HG03342 (cell line): Measurements from ENCODE around the gene ISG20.

ENCODE experiments used
- ATAC-seq: cut with Tn5 transposase; IDR thresholded peaks from one replicate; pipeline ENCODE4 v1.9.1; 2021; ENCODE audit warnings: mild to moderate bottlenecking, moderate library complexity; ENCODE audit not compliant: unreplicated experiment

ISG20 gene

GRCh38 chr15:88638626-88639372 lies at the start of gene ISG20:
TSS of gene ISG20 (plus strand) at chr15:88639016. CDS start at chr15:88639367, 351 bp downstream.
- ATAC-seq = peak; percentile 63

DNA sequence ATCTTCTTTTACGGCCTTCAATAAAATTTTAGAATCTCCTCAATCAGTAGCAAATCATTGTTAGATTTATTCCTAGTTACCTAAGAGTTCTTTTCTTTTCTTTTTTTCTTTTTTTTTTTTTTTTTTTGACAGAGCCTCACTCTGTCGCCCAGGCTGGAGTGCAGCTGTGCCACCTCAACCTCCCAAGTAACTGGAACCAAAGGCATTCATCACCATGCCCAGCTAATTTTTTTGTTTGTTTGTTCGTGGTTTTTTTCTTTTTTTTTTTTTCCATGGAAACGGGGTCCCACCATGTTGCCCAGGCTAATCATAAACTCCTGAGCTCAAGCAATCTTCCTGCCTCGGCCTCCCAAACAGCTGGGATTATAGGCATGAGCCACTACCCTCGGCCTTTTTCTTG lies 48.1 kb upstream of the ISG20 start:
- no peak for ATAC-seq

- no peak for ATAC-seq
These were observed 47.4 kb upstream of the ISG20 start for GRCh38 chr15:88591384-88591783.

- ATAC-seq = no peak
These were observed 34.9 kb upstream of the ISG20 start for GRCh38 chr15:88603885-88604284.

- ATAC-seq = no peak
These were observed 34.2 kb upstream of the ISG20 start for GRCh38 chr15:88604381-88605188.

- no peak for ATAC-seq
These were observed 33.4 kb upstream of the ISG20 start for GRCh38 chr15:88605189-88606069.

GRCh38 chr15:88606070-88606794 lies 32.6 kb upstream of the ISG20 start:
- ATAC-seq = no peak

DNA sequence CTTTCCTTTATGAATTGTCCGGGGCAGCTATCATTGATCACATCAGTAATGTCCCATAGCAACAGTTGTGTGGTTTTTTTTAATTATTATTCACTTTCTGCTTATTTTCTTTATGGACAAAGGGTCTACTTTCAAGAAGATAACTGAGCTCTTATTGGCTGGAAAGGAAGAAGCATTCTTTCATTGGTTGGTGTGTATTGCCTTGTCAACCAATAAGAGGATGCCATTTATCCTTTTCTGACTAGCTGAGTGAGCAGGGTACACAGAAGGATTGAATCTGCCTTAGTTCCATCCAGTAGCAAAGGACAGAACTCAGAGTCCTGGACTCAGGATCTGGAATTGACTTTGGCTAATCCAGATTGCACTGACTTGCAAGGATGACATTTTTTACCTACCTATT lies 30.9 kb upstream of the ISG20 start:
- no peak for ATAC-seq

GRCh38 chr15:88608607-88609181 lies 30.1 kb upstream of the ISG20 start:
- ATAC-seq = no peak

GRCh38 chr15:88609344-88610090 lies 29.3 kb upstream of the ISG20 start:
- no peak for ATAC-seq

- ATAC-seq = no peak
These were observed 28.1 kb upstream of the ISG20 start for GRCh38 chr15:88610701-88611231.

- ATAC-seq = no peak
These were observed 26.5 kb upstream of the ISG20 start for GRCh38 chr15:88612186-88612796.

- no peak for ATAC-seq
These were observed 25.5 kb upstream of the ISG20 start for GRCh38 chr15:88613074-88613944.

DNA sequence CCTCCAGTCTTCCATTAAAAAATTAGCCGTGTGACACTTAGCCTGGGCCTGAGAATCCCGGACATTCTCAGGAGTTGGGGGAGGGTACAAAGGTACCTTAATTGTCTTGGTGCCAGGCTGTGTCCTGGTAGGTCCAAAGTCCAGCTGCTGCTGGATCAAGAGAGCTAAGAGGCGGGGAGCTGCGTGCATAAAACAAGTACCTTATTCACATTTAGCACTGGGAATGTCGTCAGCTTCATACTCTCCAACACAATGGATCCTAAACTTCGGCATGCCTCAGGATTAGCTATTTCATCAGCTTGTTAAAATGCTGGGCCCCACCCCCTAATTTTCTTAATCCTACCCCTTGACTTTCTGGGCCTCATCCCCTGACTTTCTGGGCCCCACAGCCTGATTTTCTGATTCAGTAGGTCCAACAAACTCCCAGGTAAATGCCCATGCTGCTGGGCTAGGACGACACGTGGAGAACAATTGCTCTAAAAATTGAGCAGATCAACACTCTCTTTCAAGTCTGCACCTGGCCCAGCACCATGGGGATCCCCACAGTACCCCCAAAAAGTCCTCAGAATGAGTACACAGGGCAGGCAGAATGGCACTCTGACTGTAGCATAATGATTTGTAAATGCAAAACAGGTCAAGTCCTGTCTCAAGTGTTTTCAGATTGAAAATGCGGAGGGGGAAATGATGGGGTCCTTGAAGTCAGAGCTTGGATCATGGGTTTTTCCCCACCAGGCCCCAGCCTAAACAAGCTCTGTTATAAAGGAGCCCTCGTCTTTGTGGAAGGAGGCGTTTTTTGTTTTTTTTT lies 23.3 kb upstream of the ISG20 start:
- ATAC-seq = peak; percentile 55

GRCh38 chr15:88616240-88616639 lies 22.6 kb upstream of the ISG20 start:
- ATAC-seq = no peak

DNA sequence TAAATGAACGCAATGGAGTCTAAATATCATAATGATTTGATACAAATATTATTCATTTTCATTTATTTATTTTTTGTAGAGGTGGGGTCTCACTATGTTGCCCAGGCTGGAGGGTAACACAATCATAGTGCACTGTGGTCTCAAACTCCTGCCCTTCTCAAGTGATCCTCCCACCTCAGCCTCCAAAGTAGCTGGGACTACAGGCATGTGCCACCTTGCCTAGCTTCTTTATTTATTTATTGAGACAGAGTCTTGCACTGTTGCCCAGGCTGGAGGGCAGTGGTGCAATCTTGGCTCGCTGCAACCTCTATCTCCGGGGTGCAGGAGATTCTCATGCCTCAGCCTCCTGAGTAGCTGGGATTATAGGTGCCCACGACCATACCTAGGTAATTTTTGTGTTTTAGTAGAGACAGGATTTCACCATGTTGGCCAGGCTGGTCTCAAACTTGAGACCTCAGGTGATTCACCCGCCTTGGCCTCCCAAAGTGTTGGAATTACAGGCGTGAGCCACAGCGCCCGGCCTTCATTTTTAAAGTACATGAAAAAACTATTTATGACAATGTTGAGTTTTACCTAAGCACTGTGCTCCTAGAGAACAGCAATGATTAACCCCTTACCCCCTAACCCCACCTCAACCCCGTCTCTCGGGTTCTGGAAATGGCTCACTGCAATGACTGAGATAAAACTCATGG lies 21.6 kb upstream of the ISG20 start:
- no peak for ATAC-seq
